Hematopoietic multipotent progenitor cell treated with erythropoietin and hydrocortisone succinate and interleukin-3 and kit ligand, for 17 days (in vitro differentiated cells): ENCODE results near the gene DENND1A.

Experiments
- DNase-seq: peaks from one replicate; pipeline ENCODE4 v3.0.0-alpha.2; 2015; ENCODE audit warnings: low spot score

DENND1A gene

DNA sequence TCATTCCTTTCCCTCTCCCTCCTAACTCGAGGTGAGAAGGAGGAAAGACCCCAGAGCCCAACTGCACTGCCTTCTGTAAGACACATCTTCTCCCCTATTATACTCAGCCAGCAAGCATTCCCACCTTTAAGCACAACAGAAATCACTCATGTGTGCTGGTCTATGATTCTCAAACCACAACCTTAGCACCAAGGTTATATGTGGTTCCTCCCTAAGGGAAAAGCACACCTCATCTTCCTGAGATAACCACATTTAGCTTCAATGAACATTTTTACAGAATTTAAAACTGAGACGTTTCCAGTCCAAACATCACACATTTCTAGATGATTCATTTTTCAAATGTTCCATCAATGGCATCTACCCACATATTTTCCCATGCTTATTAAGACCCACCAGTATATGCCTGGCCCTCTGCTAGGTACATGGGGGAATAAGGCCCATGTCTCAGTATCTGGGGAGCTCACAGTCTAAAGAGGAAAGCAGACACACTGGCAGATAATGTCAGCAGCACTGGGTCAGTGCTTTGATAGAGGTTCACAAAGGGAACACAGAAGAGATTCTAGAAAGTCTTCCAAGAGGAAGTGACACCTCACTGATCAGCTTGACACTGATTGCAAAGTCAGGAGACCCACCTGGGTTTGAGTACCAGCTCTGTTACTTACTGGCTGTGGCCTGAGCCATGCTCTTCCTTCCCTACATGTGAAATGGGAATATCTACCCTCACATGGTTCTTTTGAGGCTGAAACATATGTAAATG, 245.4 kb downstream of the DENND1A start:
- no peak for DNase-seq

DNA sequence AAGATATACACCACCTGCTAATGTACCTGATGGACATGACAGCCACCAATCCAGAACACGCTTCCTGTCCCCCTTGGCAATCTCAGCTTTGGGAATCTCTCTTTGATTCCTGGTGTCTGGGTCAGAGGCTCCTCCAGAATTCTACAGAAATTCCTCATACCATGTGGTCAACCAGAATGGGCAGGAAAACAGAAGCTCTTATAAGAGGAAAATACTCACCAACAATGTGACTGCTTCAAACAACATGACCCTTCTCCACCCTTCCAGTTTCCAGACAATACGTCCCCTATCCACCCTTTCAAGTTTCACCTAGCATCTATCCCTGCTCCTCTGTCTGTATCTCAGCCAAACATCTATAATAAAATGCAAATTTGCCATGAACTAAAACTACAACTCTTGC, 247.2 kb downstream of the DENND1A start:
- DNase-seq = no peak

DNA sequence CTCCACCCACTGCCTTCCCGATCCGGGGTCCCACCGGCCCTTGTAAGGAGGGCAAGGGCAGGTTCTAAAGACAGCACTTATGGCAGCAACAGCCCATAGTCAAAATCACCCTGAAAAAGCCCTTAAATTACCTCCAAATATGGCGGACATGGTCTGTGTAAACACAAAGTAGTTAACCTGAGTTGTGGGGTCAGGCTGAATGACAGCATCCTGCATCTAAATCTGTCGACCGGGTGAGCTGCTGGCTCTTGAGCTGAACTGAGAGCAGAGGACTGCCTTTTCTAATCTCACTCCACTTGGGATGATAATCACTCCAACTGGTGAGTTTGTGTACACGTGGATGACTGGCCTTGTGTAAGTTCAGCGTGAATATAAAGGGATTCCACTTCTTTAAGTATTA, 249.6 kb downstream of the DENND1A start:
- DNase-seq = no peak

GRCh38 chr9:123679330-123679987, 250.5 kb downstream of the DENND1A start:
- no peak for DNase-seq

- no peak for DNase-seq
Observed at GRCh38 chr9:123678878-123679329, 251.0 kb downstream of the DENND1A start.

DNA sequence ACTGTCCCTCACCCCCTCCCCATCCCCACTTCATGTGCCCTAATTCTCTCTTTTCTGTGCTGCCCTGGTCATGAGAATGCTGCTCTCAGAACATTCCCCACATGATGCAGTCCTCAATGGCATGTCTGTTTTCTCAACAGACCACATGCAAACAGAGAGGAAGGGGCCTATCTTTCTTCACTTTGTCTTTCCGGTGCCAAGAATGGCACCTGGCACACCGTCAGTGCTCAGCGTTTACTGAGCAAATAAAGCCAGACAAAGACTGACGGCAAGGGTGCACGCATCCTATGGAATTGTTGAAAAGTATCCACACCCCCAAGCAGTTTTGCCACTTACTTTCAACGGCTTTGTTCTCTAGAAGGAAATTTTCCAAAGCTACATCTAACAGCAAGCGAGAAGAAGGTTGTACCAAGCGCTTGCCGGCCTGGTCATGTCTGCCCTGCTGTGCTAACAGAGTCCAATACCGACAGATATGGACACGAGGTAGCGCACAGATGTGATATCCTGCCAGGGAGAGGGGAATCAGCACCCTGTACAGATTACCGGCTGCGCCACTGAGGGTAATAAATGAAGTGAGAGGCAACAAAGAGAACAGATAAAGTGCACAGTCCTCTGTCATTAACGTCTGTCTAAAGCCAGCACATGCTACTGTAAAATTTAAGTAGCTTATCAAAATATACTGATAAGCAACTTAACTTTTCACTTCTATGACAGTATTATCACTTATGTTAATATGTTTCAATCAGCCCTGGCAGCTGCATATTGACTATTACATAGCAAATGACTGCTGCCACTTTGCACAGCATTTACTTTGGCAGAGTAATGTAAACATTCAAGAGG, 251.7 kb downstream of the DENND1A start:
- no peak for DNase-seq

DNA sequence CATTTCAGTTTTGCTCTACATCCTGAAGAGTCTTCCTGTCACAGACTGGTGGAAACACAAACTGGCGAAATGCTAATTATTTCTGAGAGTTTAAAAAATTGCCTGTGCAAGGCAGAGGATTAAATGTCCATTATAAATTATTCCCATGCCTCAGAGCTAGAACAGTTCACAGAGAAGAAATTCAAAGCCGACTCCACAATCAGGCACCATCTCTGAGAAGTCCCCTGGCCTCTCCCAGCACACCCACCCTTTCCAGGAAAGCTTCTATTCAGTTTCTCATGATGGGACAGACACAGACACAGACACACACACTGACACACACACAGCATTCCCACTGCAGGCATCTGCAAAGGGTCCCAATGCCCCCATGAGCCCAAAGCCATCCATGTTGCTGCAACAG, 253.1 kb downstream of the DENND1A start:
- no peak for DNase-seq

- DNase-seq = no peak
Observed at GRCh38 chr9:123669346-123669745, 260.6 kb downstream of the DENND1A start.

DNA sequence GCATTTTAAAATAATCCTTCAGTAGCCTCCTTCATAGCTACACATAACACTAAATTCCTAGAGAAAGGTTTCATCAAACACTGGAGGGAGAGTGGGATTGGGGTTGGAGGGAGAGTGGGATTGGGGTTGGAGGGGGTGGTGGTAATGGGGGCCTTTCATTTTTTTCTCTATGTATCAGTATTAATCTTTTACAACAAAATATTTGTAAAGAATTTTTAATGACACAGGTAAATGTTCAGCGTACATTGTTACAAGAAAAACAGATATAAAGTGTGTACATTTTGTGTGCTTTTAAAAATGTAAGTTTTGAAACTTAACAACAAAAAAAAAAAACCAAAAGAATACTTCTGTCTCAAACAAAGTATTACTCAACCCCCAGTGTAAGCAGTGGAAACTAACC, 266.4 kb downstream of the DENND1A start:
- DNase-seq = no peak

GRCh38 chr9:123662057-123662776, 267.7 kb downstream of the DENND1A start:
- no peak for DNase-seq

GRCh38 chr9:123660691-123661466, 269.0 kb downstream of the DENND1A start:
- DNase-seq = no peak

DNA sequence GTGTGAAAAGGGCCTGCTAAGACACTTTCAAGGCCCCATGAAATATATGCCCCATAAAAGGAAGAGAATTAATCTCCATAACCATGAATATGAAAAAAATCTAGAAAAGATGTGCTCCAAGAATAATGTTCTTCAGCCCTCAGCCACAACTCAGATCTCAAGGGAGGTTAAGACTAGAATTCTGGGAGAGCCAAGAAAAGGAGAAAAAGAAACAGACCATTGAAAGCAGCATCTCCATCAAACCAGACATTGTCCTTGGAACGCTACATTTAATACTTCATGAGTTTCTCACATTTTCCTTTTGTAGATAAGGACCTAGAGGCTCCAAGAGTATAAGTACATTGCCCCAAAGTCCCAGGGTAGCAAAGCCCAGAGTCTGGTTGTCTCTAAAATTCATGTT, 270.6 kb downstream of the DENND1A start:
- DNase-seq = no peak

DNA sequence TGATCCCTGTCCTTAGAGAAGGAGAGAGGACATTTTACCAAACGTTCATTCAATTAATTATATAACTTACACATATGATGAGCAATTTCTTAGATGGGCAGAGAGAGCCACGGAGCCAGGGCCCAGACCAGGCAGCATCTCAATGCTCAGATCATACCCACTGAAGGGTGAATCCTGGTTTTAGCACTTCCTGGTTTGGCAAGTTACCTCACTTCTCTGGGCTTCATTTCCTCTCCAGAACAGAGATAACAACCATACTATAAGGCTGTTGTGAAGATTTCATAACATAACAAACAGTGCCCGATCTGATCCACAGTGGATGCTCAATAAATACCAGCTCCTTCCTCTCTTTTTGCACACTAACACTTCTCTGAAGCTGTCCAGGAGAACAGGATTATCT, 271.1 kb downstream of the DENND1A start:
- no peak for DNase-seq

DNA sequence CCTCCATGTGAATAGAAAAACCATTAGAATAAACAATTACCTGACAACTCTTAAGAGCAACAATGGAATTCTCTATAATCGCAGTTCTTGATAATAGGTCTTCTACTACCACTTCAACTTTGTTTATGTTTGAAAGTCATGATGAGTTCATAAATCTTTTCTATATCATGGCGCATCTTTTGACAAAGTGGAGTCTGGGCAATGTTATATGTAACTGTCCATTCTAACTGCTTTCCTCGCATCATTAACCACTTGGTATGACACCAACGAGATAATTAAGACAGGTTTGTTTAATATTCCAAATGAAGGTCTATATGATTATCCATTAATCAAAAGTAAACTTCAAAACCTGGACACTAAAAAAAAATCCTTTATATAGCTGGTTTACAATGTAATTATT, 272.0 kb downstream of the DENND1A start:
- DNase-seq = no peak

GRCh38 chr9:123657099-123657498, 272.8 kb downstream of the DENND1A start:
- DNase-seq = no peak

GRCh38 chr9:123656565-123656964, 273.4 kb downstream of the DENND1A start:
- no peak for DNase-seq

DNA sequence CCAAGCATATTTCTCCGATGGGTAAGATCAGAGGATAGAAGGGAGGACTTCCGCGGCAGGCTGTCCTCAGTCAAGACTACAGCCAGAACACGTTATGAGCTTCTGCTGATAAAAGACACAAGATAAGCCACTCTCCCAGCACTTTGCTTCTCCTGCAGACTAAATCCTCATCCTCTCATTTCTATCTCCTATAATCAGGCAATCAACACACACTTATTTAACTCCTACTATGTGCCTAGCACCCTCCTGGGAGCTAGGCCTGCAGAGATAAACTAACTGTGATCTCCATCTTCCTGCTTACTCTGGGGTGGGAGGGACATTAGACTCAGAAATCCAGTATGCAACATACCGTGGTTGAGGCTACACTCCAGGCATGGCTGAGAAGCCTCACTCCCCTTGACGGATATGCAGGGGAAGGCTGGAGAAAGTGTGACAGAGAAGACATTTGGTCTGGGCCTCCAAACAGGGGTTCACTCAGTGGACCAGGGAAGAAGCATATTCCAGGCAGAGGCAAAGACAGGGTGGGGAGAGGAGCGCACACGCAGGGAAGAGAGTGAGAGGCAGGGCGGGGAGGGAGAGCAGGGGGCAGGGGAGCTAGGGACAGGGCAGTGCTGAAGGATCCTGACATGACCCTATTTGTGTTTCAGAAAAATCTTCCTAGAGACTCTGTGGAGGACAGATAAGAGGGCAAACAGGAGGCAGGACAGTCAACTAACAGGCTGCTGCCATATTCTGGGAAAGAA, 274.1 kb downstream of the DENND1A start:
- no peak for DNase-seq

DNA sequence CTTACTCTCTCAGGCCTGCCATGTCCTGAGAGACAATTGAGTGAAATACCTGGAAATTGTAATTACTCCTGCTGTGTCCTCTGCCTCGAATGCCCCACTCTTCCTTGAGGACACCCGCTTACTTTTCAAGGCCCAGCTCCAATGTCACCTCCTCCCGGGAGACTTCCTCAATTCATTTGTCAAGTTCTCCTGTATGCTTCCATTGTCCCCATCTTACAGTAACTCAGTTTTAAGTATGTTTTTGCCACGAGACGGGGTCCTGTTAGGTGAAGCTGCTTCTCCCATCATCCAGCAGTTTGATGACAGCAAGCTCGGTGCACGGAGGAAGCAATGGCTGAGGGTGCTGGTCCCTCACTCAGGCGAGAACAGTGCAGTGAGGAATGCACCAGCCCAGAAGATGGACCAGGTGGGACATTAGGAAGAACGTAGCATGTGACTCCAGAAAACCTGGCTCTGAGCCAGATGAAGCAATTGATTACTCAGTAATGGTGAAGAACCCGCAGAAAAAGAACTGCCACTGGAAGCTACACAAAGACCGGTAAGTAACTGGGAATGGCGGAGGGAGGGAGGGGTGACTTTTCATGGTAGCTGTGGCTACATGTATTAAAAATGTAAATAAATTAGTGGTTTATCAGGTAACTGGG, 274.8 kb downstream of the DENND1A start:
- DNase-seq = no peak

DNA sequence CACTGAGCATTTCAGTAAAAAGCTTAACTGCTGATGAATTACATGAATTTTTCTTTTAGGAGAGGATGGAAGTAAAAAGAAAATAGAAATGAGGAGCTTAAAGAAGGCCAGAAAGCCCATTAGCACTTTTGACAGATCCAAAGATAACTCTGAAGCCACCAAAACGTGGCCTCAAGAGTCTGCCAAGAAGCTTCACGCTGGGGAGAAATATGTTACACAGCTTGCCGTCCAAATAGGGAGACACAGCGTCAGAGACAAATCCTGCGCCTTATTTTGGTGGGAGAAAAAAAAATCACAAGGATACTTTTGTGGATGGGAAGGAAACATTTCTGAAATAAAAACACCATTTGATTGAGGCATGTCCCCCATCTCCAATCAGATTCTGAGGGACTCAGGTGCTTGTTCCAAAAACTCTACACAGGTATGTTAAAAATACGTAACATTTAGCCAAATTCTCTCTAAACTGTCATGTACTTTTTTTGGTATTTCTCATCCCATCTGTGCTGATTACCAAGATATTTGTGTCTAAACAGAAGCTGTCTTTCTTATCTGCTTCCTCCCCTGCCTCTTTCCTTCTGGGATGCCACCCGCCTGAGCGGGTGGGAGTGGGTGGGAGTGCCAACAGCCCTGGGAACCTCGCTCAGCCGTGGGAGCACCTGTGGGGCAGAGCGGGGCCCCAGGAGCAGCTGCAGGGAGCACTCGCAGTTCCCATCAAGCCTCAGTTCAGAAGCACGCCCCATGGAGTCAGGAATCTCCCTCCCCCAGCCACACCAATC, 275.5 kb downstream of the DENND1A start:
- DNase-seq = no peak
